GM13977 (cell line): Measurements from ENCODE around the gene SULT1C2.
"Not testable (repeated sequence)": the region's sequence is repeated elsewhere in the genome, so short reads cannot be mapped to it uniquely, and the experiment has no call there.

ENCODE experiments used
- DNase-seq: peaks from one replicate; pipeline ENCODE4 v3.0.0; 2012; ENCODE audit warnings: low spot score
- in situ Hi-C: fragments of 300-500 bp; cut with MboI; formaldehyde crosslinking; loops from one replicate; pipeline ENCODE4 v1.12.0; 2022; ENCODE audit warnings: low sequenced_read_pairs, low pct_unique_long_range_greater_than_20kb, mixed read lengths, inconsistent platforms; ENCODE audit not compliant: unreplicated experiment
- TF ChIP-seq, protein P1 (sequence below): IDR thresholded peaks from 2 replicates; pipeline ENCODE4 v1.5.1; 2012; ENCODE audit warnings: mild to moderate bottlenecking, control low read depth; ENCODE audit not compliant: insufficient read depth; ENCODE audit errors: extremely low read depth, missing control alignments

Gene SULT1C2

DNA sequence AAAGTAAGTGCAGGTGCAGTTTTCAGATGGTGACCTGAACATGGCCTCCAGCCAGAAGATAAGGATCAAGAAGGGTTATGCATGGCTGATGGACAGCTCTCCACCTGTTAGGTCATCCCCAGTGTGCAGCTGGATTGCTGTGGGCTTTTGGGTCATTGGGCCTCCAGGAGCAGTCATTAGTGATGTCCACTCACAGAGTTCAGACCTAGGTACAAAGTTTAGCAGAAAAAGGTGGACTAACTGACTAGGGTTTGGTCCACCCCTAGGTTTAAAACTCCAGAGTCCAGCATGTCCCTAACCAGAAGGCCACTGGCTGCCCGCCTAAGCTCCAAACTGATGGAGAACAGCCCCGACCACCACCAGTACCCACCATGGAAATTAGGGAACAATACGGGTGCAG lies 18.3 kb upstream of the SULT1C2 start:
- TF ChIP-seq, protein P1, sequence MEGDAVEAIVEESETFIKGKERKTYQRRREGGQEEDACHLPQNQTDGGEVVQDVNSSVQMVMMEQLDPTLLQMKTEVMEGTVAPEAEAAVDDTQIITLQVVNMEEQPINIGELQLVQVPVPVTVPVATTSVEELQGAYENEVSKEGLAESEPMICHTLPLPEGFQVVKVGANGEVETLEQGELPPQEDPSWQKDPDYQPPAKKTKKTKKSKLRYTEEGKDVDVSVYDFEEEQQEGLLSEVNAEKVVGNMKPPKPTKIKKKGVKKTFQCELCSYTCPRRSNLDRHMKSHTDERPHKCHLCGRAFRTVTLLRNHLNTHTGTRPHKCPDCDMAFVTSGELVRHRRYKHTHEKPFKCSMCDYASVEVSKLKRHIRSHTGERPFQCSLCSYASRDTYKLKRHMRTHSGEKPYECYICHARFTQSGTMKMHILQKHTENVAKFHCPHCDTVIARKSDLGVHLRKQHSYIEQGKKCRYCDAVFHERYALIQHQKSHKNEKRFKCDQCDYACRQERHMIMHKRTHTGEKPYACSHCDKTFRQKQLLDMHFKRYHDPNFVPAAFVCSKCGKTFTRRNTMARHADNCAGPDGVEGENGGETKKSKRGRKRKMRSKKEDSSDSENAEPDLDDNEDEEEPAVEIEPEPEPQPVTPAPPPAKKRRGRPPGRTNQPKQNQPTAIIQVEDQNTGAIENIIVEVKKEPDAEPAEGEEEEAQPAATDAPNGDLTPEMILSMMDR = no peak
- in situ Hi-C loops = no loop called here
- no peak for DNase-seq

DNA sequence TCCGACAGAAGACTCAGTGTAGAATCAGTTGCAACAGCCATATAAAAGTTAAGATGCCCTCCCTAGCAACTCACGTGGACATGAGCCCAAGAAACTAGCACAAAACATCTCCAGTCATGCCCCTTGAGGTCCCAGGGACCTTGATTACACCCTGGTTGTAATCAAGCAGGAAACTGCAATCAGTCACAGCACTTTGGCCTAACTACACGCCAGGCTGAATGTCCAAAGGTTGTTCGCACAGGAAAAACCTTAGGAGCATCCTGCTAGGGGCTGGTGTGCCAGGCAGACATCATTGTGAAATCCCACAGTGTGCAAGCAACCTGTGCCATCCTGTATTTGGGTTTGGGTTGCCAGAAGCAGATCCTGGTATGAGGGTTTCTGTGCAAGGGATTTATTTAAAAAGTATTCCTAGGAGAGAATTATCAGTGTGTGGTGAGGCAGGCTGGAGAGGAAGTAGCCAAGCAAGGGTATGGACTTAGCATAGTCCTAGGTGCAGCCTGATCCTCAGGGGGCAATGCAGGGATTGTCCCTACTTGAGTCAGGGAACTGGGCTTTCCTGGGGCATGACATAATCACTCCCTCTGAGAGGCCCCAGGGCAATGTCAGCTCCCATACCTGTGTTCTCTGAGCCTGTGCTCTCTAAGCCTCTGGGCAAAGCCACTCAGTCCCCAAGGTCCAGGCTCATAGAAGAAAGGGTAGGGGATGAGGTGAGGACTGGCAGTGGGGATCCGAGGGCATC lies 17.8 kb upstream of the SULT1C2 start:
- in situ Hi-C loops = no loop called here
- TF ChIP-seq, protein P1 = no peak
- DNase-seq = no peak

DNA sequence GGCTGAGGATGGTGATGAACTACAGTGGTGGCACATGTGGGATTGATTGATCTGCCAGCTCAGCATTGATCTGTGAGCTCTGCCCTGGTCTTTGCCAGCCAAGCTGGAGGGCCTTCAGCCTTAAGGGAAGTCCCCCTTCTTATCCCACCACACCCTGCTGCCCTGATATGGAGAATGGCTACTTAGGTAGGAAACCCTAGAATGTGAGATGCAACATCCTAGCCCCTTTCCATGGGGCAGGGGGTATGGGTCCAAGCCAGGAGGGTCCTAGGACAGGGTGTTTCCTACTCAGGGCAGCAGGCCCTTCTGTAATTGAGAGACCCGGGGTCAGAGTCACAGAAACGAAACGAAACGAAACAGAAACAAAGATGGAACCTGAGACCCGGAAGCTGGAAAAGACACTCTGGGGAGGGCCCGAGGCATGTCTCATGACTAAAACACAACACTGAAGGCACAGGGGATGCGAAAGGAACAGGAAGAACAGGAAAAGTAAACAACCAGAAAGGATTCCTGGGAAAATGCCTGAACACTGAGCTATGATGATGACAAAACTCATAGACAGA lies 16.9 kb upstream of the SULT1C2 start:
- no peak for DNase-seq
- in situ Hi-C loops = no loop called here
- TF ChIP-seq, protein P1 = no peak

DNA sequence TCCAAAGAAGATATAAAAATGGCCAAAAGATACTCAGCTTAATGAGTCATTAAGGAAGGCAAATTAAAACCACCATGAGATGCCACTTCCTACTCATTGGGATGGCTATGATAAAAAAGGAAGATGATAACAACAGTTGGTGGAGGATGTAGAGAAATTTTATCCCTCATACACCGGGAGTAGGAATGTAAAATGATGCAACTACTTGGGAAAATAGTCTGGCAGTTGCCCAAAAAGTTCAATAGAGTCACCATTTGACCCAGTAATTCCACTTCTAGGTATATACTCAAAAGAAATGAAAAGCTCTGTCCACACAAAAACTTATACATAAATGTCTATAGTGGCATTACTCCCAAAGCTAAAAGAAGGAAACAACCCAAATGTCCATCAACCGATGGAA lies 10.1 kb upstream of the SULT1C2 start:
- TF ChIP-seq, protein P1 = no peak
- no peak for DNase-seq
- in situ Hi-C loops = no loop called here

DNA sequence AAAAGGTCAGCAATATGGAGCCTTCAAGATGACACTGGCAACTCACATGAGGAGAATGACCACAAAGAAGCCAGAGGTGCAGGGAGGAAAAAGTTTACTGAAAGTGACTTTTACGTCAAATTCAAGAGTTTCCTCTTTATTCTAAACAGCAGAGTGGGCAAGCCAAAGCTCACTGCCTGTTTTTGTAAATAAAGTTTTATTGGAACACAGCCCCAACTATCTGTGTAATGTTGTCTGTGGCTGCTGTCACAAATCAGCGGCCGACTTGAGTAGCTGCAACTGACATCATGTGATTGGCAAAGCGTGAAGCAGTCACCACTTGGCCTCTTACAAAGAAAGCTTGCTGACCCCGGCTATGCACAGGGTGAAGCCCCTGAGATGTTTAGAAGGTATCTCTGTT lies 9.2 kb upstream of the SULT1C2 start:
- TF ChIP-seq, protein P1 = no peak
- DNase-seq = no peak
- in situ Hi-C loops = no loop called here

DNA sequence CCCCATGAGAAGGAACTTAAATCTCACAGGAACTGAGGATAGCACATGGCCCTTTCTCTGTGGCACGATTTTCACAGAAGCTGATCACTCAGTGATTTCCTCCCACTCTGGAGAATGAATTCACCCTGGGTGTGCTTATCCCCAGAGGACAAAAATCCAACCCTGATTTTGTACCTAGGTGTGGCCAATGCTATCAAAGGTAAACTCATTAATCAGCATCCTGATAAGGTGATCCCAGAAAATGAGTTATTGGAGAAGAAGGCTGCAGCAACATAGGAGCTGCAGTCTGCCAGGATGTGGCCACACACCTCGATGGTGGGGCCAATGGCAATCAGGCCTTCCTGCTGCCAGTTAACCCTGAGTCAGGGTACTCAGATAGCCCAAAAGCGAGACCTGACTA lies 8.2 kb upstream of the SULT1C2 start:
- no peak for DNase-seq
- TF ChIP-seq, protein P1 = no peak
- in situ Hi-C loops = no loop called here

DNA sequence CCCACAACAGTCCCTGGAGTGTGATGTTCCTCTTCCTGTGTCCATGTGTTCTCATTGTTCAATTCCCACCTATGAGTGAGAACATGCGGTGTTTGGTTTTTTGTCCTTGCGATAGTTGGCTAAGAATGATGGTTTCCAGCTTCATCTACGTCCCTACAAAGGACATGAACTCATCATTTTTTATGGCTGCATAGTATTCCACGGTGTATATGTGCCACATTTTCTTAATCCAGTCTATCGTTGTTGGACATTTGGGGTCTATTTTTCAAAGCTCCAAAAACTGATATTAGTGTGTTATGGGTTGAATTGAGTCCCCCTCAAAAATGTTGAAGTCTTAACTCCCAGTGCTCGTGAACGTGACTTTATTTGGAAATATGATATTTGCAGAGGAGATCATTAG lies 4.1 kb upstream of the SULT1C2 start:
- in situ Hi-C loops, DNase-seq: not testable (repeated sequence)
